AG09319 (cell line): ENCODE measurements around the gene YKT6.

Source experiments
- DNase-seq: peaks from one replicate; pipeline ENCODE4 v3.0.0-alpha.2; 2010; ENCODE audit warnings: low read depth; ENCODE audit errors: extremely low read depth
- TF ChIP-seq, protein P1 (sequence below): IDR thresholded peaks from 2 replicates; pipeline ENCODE4 v1.5.1; 2011; ENCODE audit warnings: low read depth, mild to moderate bottlenecking, inconsistent platforms, low read length, moderate library complexity

The YKT6 gene

DNA sequence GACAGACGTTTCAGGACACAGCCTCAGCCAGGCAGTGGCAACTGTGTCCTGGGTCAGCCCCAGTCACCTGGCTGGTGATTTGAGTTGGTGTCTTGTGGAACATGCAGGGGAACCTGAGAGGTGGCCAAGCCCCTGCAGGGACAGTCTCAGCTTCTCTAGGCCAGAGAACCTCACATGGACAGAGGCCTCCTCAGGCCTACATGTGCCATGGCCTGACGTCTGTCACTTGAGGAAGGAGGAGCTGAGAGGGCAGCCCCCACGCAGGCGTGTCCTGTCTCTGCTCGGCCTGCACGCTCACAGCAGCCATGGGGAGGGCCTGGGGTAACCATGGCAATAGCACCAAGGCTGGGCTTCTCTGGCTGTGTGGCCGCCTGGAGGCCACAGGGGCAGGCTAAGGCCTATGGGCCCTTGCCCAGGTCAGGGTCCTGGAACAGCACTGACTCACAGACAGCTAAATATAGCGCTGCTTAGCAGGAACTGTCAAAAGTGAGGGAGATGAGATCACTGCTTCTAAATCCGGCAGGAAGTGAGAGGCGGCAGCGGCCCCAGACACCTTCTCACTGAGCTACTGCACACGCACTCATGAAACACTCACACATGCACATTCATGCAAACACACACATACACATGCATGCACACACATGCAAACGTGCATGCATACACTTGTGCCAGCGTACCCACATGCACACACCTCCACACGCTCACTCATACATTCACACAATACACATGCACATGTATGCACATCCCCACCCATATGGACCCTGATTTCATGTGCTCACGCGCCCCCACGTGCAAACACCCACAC lies 57.0 kb downstream of the YKT6 start:
- DNase-seq = no peak
- TF ChIP-seq, protein P1, sequence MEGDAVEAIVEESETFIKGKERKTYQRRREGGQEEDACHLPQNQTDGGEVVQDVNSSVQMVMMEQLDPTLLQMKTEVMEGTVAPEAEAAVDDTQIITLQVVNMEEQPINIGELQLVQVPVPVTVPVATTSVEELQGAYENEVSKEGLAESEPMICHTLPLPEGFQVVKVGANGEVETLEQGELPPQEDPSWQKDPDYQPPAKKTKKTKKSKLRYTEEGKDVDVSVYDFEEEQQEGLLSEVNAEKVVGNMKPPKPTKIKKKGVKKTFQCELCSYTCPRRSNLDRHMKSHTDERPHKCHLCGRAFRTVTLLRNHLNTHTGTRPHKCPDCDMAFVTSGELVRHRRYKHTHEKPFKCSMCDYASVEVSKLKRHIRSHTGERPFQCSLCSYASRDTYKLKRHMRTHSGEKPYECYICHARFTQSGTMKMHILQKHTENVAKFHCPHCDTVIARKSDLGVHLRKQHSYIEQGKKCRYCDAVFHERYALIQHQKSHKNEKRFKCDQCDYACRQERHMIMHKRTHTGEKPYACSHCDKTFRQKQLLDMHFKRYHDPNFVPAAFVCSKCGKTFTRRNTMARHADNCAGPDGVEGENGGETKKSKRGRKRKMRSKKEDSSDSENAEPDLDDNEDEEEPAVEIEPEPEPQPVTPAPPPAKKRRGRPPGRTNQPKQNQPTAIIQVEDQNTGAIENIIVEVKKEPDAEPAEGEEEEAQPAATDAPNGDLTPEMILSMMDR = no peak

DNA sequence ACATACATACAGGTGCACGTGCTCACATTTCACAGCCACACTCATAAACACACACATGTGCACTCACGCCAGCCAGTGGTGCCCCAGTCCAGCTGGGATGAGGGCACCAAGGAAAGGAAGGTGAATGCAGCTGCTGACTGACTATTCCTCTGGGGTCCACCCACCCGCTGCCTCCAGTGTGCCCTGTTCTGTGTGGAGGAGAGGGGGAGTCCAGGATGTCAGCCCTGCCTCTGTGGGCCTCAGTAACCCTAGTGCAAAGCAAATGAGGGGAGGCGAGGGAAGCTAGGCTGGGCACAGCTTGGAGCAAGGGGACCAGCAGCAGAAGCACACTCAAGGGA lies 57.6 kb downstream of the YKT6 start:
- TF ChIP-seq, protein P1 = no peak
- no peak for DNase-seq

DNA sequence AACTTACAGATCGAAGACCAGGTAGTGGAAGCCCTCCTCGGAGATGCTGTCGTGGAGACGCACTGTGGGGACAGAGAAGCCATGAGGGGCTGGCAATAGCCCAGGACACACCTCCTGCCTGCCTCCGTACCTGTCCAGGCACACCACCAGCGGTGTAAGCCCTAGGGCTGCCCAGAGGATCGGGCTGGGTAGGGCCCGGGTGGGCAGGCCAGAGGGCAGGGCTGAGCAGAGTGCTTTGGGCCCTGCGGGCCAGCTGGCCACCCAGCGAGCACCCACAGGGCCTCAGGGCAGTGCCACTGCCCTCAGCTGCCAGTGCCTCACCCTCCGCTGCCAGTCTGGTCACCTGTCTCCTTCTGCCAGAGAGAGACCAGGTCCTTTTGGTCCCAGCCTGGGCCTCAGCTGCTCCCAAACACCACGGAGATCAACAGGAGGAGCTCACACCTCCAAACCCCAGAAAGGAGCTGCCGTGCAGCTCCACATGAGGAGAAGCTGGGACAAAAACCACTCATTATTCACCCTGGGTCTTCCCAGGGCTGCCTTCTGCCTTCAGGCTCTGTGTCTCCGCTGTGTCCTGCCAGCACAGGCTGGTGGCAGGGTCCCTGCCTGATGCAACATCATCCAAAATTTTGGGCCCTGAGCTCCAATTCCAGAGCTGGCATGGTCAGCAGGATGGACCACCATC lies 58.2 kb downstream of the YKT6 start:
- TF ChIP-seq, protein P1 = no peak
- no peak for DNase-seq

DNA sequence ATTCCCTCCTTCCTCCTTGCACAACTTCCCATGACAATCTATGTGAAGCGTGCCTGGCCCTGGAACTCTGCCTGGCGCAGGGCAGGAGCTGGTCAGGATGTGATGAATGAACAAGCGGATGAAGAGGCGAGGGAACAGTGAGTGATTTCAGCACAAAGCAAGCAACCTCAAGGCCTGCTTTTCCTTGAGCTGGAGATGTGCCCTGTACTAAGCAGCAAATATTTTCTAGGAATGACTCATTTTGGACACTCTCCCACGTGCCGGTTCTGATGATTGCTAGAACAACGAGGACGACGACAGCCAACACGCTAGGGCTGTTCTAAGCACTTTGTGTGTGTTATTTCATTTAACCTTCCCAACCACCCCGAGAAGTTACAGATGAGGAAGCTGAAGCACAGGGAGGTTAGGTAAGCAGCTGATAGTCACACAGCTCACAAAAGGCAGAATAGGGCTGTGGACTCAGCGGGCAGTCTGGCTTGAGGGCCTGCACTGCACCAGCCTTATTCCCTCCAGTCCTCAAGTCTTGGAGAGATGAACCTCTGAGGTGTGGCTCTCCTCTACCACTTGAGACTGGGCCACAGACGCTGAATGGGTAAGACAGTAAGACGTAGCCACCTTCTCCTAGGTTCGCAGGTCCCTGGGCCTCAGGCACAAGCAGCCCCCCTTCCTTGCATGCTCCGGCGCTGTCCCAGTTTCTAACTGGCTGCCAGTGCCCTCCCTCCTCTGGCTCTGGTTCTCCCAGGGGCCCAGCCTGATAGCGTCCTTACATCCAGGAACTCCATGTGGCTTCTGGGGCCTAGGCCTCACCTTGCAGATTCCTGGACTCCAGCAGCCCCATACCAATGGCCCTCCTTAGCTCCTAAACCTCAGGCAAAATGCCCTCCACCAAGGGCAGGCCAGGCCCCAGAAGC lies 59.0 kb downstream of the YKT6 start:
- DNase-seq = peak; percentile 82
- TF ChIP-seq, protein P1 = no peak

DNA sequence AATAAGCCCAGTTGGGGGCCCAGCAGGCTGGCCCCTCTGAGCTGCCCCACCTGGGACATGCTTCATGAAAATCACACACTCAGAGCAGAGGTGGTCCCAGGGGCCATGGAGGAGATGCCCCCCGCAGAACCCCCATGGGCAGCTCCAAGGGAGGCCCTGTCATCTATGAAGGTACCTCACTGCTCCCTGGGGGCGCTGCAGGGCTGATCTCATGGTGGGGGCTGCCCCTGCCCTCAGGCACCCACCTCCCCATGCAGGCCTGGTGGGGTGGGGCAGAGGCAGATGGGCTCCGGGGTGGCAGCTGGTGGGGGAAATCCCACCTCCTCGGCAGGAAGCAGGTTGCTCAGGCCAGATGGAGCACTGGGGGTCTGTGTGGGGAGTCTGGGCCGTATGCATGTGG lies 60.5 kb downstream of the YKT6 start:
- DNase-seq = no peak
- TF ChIP-seq, protein P1 = no peak

DNA sequence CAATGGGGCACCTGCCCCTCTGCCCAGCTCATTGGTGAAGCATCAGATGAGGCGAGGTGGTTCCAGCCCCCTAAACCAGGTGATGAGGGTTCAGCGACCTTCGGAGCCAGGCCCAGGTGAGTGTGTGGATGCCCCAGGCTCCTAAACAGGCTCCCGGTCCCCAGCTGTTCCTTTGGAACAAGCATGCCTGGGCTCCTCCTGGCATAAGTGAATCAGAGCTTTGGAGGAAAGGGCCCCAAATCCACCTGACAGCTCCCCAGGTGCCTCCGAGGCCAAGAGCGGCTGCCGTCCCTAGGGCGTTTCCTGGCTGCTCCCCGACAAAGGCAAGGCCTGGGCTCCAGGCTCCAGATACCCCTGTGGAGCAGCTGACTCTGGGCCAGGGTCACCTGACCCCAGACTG lies 61.3 kb downstream of the YKT6 start:
- DNase-seq = no peak
- TF ChIP-seq, protein P1 = no peak
